ENCODE measurements around the gene PLSCR5. TPM values are rescaled to one million over a fixed set of nuclear protein-coding genes. Genes with fewer than 3 reads are reported as not detected.

PLSCR5 gene
- not detected for total RNA-seq

- ATAC-seq (no peak), DNase-seq (ENCODE audit: low spot score) (no peak)
- intact Hi-C loops (cut with DNase I): no loop called here
These were observed at the start of gene PLSCR5 for GRCh38 chr3:146605106-146605505. Gene PLSCR5, minus strand, starts transcription at chr3:146605346. Its CDS starts 134 bp downstream, at chr3:146605212.

- no peak for DNase-seq (ENCODE audit: low spot score)
- intact Hi-C loops (cut with DNase I): no loop called here
- no peak for ATAC-seq
These were observed 48.8 kb upstream of the PLSCR5 start for GRCh38 chr3:146653978-146654377.

DNA sequence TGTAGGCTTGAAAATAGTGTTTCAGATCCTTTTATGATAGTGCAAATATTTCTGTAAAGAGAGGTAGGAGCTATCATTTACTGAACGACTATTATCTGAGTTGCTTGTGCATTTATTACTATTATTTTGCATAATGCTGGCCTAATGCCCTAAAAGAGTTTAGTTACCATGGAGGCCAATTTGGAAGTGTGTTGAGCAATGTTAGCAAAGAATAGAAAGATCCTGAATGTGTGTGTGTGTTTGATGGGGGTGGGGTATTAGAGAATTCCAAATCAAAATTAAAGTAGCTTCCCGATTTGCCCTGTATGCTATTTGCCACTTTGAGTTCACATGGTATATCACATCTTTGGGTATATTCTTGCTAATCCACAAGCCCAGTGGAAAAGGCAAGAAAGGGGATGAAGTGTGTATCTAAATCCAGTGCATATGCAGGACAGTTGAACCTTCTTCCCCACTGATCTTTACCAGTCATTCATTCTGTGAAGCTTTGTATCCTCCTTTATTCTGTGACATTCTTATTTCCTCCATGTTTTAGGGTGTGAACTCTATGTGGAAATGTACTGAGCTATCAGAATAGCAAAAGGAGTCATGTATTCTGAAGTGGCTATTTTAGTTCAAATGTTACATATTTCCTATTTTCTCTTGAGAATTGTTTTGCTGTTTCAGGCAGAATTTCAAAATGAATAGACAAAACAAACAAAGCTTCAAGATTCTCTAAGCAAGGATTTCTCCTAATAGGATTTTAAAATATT, 45.7 kb upstream of the PLSCR5 start:
- intact Hi-C loops (cut with DNase I): no loop called here
- DNase-seq (ENCODE audit: low spot score) (no peak), ATAC-seq (peak; percentile 79)

DNA sequence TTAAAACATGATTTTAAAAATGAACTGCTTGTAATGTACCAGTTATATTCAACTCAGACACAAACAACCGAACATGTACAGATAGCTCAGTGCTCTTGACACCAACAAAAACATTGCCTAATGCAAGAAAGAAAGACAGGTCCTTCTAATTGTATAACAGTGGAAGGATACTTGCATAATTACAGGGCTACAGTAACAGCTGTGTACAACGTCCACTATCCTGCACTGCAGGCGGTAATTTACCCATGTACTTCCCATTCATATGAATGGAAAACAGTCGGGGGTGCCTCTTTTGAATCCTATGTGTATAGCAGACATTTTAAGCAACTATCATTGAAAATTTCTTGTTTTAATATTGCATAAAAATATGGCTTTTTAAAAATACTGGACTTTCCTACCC, 41.1 kb upstream of the PLSCR5 start:
- ATAC-seq (no peak), DNase-seq (ENCODE audit: low spot score) (no peak)
- intact Hi-C loops (cut with DNase I): no loop called here

- no peak for DNase-seq (ENCODE audit: low spot score)
- peak; percentile 41 for ATAC-seq
- intact Hi-C loops (cut with DNase I): no loop called here
These were observed 36.1 kb upstream of the PLSCR5 start for GRCh38 chr3:146640955-146641867.

DNA sequence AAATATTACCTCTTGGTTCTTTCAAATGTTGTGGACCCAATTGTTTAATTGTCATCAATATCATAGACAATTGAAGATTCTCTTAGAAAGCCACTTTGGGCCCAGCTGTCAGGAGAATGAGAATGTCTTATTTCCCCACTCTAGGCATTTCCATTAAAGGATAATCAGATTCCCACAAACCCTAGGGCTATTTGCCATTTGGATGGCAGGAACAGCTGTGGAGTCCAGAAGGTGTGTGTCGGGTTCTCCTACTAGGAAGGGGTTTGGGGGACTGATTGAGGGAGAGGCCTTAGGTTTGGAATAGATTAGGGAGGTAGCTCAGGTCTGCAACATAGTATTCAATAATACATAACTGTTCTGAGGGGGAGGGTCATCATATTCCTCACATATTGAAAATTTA, 35.2 kb upstream of the PLSCR5 start:
- ATAC-seq (no peak), DNase-seq (ENCODE audit: low spot score) (no peak)
- intact Hi-C loops (cut with DNase I): no loop called here

DNA sequence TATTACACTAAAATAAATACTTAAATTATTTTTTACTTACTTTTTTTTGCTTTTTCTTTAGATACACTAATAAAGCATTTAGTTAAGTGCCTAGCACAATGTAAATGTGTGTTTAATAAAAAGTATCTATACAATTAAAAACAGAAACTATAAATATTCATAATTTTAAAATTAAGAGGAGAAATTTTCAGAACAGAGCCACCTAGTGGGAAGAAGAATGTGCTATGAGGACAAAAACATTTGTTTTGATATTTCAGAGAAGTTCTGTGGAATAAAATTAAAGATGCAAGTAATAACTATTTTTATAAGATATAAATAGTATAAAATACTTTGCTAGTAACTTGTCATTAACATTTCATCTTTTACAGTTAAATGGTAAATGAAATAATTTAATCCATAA, 33.6 kb upstream of the PLSCR5 start:
- DNase-seq (ENCODE audit: low spot score) (no peak), ATAC-seq (no peak)
- intact Hi-C loops (cut with DNase I): no loop called here

DNA sequence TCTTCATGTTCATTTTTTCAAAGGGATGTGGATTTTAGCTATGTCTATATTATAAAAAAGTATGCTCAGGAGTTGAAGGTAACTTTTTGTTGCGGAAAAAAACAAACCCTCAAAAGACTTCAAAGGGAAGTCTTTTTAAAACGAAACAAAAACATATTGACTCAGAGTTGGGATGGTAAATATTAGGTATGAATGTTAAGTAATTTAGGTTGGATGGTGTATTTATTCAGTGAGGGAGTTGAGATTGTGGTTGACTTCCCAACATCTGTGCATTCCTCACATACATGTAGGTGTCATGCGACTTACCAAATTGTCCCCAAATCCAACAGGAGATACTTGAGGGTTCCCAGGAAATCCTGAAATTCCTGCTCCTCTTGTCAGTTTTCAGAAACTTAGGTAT, 32.7 kb upstream of the PLSCR5 start:
- ATAC-seq (no peak), DNase-seq (ENCODE audit: low spot score) (no peak)
- intact Hi-C loops (cut with DNase I): no loop called here

DNA sequence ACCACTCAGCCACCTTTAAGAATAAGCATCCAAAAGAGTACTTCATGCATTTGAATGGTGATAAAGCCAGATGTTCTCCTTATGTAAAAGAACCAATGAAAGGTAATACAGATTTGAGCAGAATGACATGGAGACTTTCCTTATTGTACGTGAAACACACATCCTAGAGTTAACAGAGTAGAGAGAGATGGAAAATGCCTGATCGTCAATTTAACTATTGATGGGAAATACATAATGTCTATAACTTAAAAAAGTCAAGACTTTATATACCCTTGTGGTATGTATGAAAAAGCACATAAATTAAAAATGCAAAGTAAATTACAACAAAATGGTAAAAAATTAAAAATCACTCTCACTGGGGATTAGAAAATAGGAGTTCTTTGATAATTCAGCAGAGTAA, 31.7 kb upstream of the PLSCR5 start:
- ATAC-seq: no peak
- no peak for DNase-seq (ENCODE audit: low spot score)
- intact Hi-C loops (cut with DNase I): no loop called here

DNA sequence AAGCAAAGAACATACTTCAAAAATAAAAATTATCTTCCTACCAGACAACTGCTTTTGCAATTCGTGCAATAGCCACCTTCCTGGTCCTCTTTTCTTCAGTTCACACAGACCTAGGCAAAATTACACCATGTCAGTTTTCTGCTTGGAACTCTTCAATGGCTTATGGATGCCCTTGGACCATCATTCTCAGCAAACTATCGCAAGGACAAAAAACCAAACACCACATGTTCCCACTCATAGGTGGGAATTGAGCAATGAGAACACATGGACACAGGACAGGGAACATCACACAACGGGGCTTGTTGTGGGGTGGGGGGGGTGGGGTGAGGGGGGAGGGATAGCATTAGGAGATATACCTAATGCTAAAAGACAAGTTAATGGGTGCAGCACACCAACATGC, 29.2 kb upstream of the PLSCR5 start:
- intact Hi-C loops (cut with DNase I): no loop called here
- no peak for ATAC-seq
- no peak for DNase-seq (ENCODE audit: low spot score)

- intact Hi-C loops (cut with DNase I): no loop called here
- ATAC-seq (no peak), DNase-seq (ENCODE audit: low spot score) (no peak)
These were observed 23.5 kb upstream of the PLSCR5 start for GRCh38 chr3:146628671-146629070.

DNA sequence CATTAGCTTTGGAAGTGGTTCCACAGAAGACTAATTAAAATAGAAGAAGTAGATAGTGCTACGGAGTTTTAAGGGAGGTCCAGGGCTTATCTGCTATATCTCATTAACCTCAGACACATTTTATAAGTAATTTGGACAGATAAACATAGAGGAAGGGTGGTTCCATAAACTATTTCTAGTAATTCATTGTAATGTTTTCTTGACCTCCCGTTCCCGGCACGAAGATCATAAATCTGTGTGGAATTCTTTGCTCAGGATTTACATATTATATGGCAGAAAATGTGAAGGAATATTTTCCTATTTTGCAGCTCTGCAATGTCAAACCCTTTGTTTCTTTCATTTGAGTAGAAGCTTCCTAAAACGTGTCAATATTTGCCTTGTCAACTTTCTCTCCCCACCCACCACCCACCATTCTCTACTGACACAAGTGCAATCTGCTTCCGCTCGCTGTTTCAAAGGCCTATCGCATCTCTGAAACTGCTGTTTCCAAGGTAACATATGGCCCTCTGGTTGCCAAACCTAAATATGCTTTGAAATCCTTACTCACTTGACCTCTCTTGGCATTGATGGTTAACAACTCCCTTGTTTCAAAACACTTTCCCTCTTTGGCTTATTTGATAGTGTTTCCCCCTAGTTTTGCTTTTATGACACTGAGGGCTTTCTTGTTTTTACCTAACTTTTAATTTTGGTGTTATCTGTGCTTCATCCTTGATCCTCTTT, 21.4 kb upstream of the PLSCR5 start:
- ATAC-seq (no peak), DNase-seq (ENCODE audit: low spot score) (no peak)
- intact Hi-C loops (cut with DNase I): no loop called here

DNA sequence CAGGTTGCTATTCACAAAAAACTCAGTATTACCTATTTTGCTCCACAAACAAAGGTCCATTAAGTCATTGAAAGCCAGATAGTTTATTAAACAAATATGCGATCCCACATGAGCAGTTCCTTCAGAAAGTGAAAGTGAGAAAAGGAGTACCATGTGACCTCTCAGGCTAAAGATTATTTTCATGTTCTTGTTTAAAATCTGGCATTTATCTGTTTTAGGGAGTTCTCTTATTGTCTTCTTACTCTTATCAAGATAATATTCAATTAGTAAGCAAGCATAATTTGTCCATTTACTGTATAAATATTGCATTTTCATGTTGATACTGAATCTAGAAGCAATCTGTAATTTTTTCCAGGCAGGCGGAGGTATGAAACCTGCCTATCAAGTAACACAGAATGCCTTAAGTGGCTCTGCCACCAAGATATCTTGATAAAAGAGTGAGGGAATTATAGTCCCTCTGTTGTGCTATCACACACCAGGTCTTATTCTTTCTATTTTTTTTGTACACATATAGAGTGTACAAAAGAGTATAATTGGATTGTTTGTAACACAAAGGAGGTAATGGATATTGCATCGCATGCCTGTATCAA, 20.1 kb upstream of the PLSCR5 start:
- DNase-seq (ENCODE audit: low spot score): no peak
- intact Hi-C loops (cut with DNase I): no loop called here
- ATAC-seq: peak; percentile 60

- DNase-seq (ENCODE audit: low spot score): no peak
- intact Hi-C loops (cut with DNase I): no loop called here
- no peak for ATAC-seq
These were observed 16.6 kb upstream of the PLSCR5 start for GRCh38 chr3:146621723-146622122.

DNA sequence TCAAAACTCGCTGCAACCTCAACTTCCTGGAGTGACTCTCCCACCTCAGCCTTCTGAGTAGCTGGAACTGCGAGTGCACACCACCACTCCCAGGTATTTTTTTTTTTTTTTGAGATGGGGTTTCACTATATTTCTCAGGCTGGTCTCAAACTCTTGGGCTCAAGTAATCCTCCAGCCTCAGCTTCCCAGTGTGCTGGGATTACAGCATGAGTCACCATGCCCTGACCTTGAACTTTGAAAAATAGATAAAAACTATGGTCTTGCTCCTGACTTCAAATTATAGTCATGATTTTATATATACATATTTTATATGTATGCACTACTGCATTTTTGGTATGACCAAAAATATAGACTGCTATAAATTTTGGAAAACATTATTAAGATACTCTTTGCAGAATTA, 6.9 kb upstream of the PLSCR5 start:
- DNase-seq (ENCODE audit: low spot score): no peak
- intact Hi-C loops (cut with DNase I): loop anchor here (5.0 kb wide), 1 partner anchor 1710 kb away; no protein-coding TSS in a partner anchor
- ATAC-seq: no peak

DNA sequence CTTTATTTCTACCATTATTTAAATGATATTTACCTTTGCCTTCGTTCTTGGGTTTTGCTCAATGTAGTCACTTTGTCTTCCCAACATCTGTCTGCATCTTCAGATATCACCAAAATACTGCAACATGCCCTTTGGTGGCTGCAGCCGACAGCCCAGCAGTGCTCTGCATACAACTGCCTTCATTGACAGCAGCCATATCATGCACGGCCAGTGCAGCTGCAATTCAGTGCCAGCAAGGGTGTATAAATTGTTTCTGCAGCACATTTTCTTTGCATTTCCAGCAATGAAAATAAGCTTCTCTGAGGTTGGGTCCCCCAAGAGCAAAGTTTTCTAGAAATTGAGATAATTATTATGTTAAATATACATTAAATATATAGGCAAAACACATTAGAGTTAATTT, 6.0 kb upstream of the PLSCR5 start:
- ATAC-seq (no peak), DNase-seq (ENCODE audit: low spot score) (no peak)
- intact Hi-C loops (cut with DNase I): loop anchor here (5.0 kb wide), 1 partner anchor 1709 kb away; no protein-coding TSS in a partner anchor

DNA sequence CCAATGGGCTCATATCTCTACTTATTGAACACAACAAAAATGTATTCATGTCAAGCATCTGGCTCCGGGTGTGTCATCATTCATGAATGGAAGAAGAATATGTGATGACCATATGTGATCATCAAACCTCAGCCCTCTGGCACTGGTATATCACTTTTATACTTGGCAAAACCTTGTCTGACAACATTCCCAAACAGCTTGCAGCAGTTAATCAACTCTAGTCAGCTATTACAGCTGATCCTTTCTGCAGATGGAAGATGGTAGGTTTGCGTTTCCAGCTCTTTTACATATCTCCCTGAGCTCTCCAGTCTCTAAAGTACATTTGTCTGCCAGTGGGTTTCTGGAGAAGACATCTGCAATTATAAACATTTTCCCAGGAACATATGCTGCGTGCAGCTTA, 6.6 kb downstream of the PLSCR5 start:
- ATAC-seq (no peak), DNase-seq (ENCODE audit: low spot score) (no peak)
- intact Hi-C loops (cut with DNase I): no loop called here

DNA sequence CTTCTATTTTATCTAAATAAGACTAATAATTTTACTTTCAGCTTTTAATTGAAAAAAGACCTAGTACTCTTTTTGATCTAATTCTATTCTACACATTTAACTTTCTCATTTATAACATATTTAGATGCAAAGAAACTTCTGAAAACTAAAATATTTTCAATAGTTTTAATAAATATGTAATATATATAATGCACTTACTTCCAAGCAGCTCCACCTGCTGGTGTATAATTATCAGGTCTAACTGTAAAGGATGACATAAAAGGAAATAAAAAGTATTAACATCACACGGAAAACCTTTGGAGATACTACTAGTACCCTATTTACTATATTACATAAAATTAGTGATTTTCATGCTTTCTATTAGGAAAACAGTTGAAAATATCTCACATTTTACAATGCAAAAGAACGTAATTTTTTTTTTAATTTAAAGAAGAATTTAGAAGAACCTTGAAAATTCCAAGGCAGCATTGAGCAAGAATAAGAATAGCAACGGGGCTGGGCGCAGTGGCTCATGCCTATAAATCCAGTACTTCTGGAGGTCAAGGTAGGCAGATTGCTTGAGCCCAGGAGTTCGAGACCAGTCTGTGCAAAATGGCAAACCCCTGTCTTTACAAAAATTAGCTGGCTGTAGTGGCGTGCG, 10.2 kb downstream of the PLSCR5 start:
- ATAC-seq (no peak), DNase-seq (ENCODE audit: low spot score) (no peak)
- intact Hi-C loops (cut with DNase I): no loop called here

GRCh38 chr3:146593776-146594175, 11.4 kb downstream of the PLSCR5 start:
- intact Hi-C loops (cut with DNase I): no loop called here
- no peak for DNase-seq (ENCODE audit: low spot score)
- no peak for ATAC-seq

Data from sciatic nerve (tissue), 2 donors.